ENCODE measurements around the gene SLC26A6. TPM values are rescaled to one million over a fixed set of nuclear protein-coding genes. Genes with fewer than 3 reads are reported as not detected.

SLC26A6 gene
- total RNA-seq, 1 experiment from 2014 or later = 55.1 TPM

- POLR2A ChIA-PET = no interaction called here
- TF ChIP-seq MAX (IDR thresholded peaks at IDR 0.05) (no peak), POLR2A (IDR thresholded peaks at IDR 0.05; ENCODE audit: borderline replicate concordance, extremely low read depth, insufficient read depth, insufficient read length) (no peak), SIN3A (IDR thresholded peaks at IDR 0.05; ENCODE audit: low read depth) (no peak), SP1 (IDR thresholded peaks at IDR 0.05; ENCODE audit: low read depth) (no peak), CBX3 (IDR thresholded peaks at IDR 0.05; ENCODE audit: low read depth) (no peak), SRF (IDR thresholded peaks at IDR 0.05; ENCODE audit: low read depth) (no peak), YY1 (IDR thresholded peaks at IDR 0.05; ENCODE audit: extremely low read depth, insufficient replicate concordance, low read depth, low read length) (no peak), REST (IDR thresholded peaks at IDR 0.05; ENCODE audit: low read depth) (no peak), ELF1 (IDR thresholded peaks at IDR 0.05; ENCODE audit: borderline replicate concordance, low read depth) (no peak), EGR1 (IDR thresholded peaks at IDR 0.05; ENCODE audit: low read depth) (no peak), FOSL1 (IDR thresholded peaks at IDR 0.05; ENCODE audit: low read depth) (no peak), CEBPB (IDR thresholded peaks at IDR 0.05; ENCODE audit: low read depth) (no peak)
- TF ChIP-seq, protein P1, sequence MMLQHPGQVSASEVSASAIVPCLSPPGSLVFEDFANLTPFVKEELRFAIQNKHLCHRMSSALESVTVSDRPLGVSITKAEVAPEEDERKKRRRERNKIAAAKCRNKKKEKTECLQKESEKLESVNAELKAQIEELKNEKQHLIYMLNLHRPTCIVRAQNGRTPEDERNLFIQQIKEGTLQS (IDR thresholded peaks at IDR 0.05) = no peak
- RAD21 ChIA-PET (ENCODE audit: low non-redundant PET in 1 of 2, low total read pairs in 2 of 2, uncharacterized antibody in 2 of 2, unreplicated experiment in 2 of 2) = no interaction called here
- no peak overlapping the region for H3K4me3 ChIP-seq (replicated peaks in 1 of 2; ENCODE audit: low read depth in 1 of 2, low read length in 2 of 2)
- H3K36me3 ChIP-seq (ENCODE audit: control insufficient read depth in 1 of 2, insufficient read depth in 2 of 2, low read length in 2 of 2) = no peaks in the 10 kb centered on the region
- no peak overlapping the region for H3K4me2 ChIP-seq (ENCODE audit: low read length)
- no TSS peak for BruUV-seq (replicated peaks)
- intact Hi-C loops (cut with micrococcal nuclease) = no loop called here
- no peak overlapping the region for H3K9ac ChIP-seq (ENCODE audit: low read length)
- no peaks in the 10 kb centered on the region for H3K27me3 ChIP-seq (ENCODE audit: insufficient read depth, low read length)
- CTCF ChIA-PET = no interaction called here
- H3K9me3 ChIP-seq (ENCODE audit: control insufficient read depth in 1 of 2, insufficient read depth in 1 of 2, low read depth in 1 of 2, low read length in 2 of 2) = no peaks in the 10 kb centered on the region
- no peak overlapping the region for H3K27ac ChIP-seq (ENCODE audit: low read depth, low read length)
- no peak overlapping the region for H2AFZ ChIP-seq (ENCODE audit: low read depth, low read length, poor library complexity, severe bottlenecking)
- ATAC-seq = no peak
- no peaks in the 10 kb centered on the region for H3K9me2 ChIP-seq (ENCODE audit: insufficient read depth)
- no peak for DNase-seq (ENCODE audit: low read depth, low spot score)
- H3K4me1 ChIP-seq (ENCODE audit: control insufficient read depth in 1 of 2, insufficient read depth in 2 of 2, low read length in 2 of 2) = peaks cover 11 to 21% of the 10 kb centered on the region in 2 experiments
- no peaks in the 10 kb centered on the region for H4K20me1 ChIP-seq (ENCODE audit: insufficient read depth)
- H3K79me2 ChIP-seq (ENCODE audit: insufficient read depth, low read length) = no peaks in the 10 kb centered on the region
These were observed 43.3 kb downstream of the SLC26A6 start for GRCh38 chr3:48591886-48592518.
